Measurements from ENCODE around the gene REELD1.
A peak's percentile ranks its signal among the peaks of the same experiment; 100 is the strongest.

The REELD1 gene

DNA sequence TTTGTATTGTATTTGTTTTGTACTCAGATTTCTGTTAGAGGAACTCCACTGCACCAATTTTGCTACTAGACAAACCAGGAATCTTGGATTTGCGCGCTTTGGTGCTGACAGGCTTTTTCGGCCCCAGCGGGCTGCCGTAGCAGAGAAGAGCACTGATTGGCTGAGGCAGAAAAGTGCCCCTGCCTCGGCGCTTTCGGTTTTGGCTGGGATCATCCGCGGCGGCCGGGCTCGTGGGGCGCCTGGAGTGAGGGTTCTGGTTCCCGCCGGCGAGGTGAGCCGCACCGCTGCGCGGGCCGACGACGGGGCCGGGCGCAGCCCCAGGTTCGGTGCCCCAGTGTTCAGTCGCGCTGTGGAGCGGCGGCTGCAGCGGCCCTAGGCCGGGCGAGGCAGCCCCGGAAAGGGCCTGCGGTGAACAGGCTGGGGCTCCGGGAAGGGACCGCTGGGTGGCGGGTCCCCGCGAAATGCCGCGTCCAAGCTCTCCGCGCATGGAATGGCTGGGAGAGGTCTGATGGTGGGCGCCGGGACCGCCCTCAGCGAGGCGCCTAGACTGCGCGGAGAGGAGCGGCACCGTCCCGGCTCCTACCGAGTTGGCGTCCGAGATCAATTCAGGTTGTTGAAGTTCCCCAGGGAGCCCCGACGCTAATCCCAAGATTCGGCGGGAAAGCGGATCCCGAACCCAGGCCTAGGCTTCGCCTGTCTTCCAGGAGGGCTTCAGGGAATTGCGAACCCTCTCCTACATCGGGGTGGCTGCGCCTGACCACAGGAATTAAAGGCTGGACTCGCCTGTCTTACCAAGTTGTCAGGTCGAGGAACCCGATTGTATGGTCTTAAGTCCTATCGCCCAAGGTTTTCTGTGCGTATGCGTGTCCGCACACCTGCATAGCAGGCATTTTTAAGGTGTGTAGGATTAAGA lies 38.5 kb upstream of the REELD1 start, which contains the start of gene LSM6 (continued):
- TF ChIP-seq SP2 (tag by site-specific recombination; IDR thresholded peaks at IDR 0.05) (peak; percentile 48; the same call in 1 of the 2 replicates), EGR2 (tag by site-specific recombination; IDR thresholded peaks at IDR 0.05; ENCODE audit: low read depth) (no peak), ZBTB1 (tag by site-specific recombination; IDR thresholded peaks at IDR 0.05) (no peak), ZNF404 (tag by site-specific recombination; IDR thresholded peaks at IDR 0.05) (no peak), OSR2 (tag by site-specific recombination; IDR thresholded peaks at IDR 0.05) (no peak), ZNF623 (tag by site-specific recombination; IDR thresholded peaks at IDR 0.05) (no peak), ZNF629 (tag by site-specific recombination; IDR thresholded peaks at IDR 0.05) (no peak), ZNF426 (tag by site-specific recombination; IDR thresholded peaks at IDR 0.05) (no peak), ZNF157 (tag by site-specific recombination; IDR thresholded peaks at IDR 0.05) (no peak), MYNN (tag by site-specific recombination; IDR thresholded peaks at IDR 0.05; ENCODE audit: borderline replicate concordance) (no peak), GFI1B (tag by site-specific recombination; IDR thresholded peaks at IDR 0.05) (no peak), ZNF175 (tag by site-specific recombination; IDR thresholded peaks at IDR 0.05) (no peak), ZNF514 (tag by site-specific recombination; IDR thresholded peaks at IDR 0.05) (no peak), KLF7 (tag by site-specific recombination; IDR thresholded peaks at IDR 0.05; ENCODE audit: borderline replicate concordance) (no peak), SETDB1 (IDR thresholded peaks at IDR 0.05; ENCODE audit: insufficient read length, low read length) (no peak), ZNF621 (tag by site-specific recombination; IDR thresholded peaks at IDR 0.05) (no peak), ZNF239 (tag by site-specific recombination; IDR thresholded peaks at IDR 0.05) (no peak), KLF1 (tag by site-specific recombination; IDR thresholded peaks at IDR 0.05) (no peak), ZNF292 (tag by site-specific recombination; IDR thresholded peaks at IDR 0.05; ENCODE audit: borderline replicate concordance, low read depth) (no peak), ZNF48 (tag by site-specific recombination; IDR thresholded peaks at IDR 0.05) (no peak), RBAK (tag by site-specific recombination; IDR thresholded peaks at IDR 0.05) (no peak), ZIC2 (tag by site-specific recombination; IDR thresholded peaks at IDR 0.05) (peak; percentile 44; the same call in 1 of the 2 replicates), ZNF544 (tag by site-specific recombination; IDR thresholded peaks at IDR 0.05) (no peak), SCRT2 (tag by site-specific recombination; IDR thresholded peaks at IDR 0.05) (no peak), ZNF169 (tag by site-specific recombination; IDR thresholded peaks at IDR 0.05) (no peak), ELK4 (IDR thresholded peaks at IDR 0.05; ENCODE audit: borderline replicate concordance, low read depth, low read length) (no peak), ZNF37A (tag by site-specific recombination; IDR thresholded peaks at IDR 0.05) (no peak), REST (tag by site-specific recombination; IDR thresholded peaks at IDR 0.05) (no peak), ZNF610 (tag by site-specific recombination; IDR thresholded peaks at IDR 0.05; ENCODE audit: borderline replicate concordance) (peak; percentile 52; the same call in 1 of the 2 replicates), ZNF433 (tag by site-specific recombination; IDR thresholded peaks at IDR 0.05; ENCODE audit: low read depth) (no peak), ZNF596 (tag by site-specific recombination; IDR thresholded peaks at IDR 0.05) (0 out of 2 replicates have a peak, but pooled peaks have one; percentile 22)
- TF ChIP-seq, protein P1, sequence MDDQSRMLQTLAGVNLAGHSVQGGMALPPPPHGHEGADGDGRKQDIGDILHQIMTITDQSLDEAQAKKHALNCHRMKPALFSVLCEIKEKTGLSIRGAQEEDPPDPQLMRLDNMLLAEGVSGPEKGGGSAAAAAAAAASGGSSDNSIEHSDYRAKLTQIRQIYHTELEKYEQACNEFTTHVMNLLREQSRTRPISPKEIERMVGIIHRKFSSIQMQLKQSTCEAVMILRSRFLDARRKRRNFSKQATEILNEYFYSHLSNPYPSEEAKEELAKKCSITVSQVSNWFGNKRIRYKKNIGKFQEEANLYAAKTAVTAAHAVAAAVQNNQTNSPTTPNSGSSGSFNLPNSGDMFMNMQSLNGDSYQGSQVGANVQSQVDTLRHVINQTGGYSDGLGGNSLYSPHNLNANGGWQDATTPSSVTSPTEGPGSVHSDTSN (CRISPR knock-in tag; IDR thresholded peaks at IDR 0.05) = no peak
- TF ChIP-seq, protein P2, sequence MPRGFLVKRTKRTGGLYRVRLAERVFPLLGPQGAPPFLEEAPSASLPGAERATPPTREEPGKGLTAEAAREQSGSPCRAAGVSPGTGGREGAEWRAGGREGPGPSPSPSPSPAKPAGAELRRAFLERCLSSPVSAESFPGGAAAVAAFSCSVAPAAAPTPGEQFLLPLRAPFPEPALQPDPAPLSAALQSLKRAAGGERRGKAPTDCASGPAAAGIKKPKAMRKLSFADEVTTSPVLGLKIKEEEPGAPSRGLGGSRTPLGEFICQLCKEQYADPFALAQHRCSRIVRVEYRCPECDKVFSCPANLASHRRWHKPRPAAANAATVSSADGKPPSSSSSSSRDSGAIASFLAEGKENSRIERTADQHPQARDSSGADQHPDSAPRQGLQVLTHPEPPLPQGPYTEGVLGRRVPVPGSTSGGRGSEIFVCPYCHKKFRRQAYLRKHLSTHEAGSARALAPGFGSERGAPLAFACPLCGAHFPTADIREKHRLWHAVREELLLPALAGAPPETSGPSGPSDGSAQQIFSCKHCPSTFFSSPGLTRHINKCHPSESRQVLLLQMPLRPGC (tag by site-specific recombination; IDR thresholded peaks at IDR 0.05) = no peak
